Measurements from ENCODE around the gene ATF3. TPM values are rescaled to one million over a fixed set of nuclear protein-coding genes. Genes with fewer than 3 reads are reported as not detected.

The ATF3 gene
- polyA plus RNA-seq, 1 donor from 2014 or later: 7.2 TPM

DNA sequence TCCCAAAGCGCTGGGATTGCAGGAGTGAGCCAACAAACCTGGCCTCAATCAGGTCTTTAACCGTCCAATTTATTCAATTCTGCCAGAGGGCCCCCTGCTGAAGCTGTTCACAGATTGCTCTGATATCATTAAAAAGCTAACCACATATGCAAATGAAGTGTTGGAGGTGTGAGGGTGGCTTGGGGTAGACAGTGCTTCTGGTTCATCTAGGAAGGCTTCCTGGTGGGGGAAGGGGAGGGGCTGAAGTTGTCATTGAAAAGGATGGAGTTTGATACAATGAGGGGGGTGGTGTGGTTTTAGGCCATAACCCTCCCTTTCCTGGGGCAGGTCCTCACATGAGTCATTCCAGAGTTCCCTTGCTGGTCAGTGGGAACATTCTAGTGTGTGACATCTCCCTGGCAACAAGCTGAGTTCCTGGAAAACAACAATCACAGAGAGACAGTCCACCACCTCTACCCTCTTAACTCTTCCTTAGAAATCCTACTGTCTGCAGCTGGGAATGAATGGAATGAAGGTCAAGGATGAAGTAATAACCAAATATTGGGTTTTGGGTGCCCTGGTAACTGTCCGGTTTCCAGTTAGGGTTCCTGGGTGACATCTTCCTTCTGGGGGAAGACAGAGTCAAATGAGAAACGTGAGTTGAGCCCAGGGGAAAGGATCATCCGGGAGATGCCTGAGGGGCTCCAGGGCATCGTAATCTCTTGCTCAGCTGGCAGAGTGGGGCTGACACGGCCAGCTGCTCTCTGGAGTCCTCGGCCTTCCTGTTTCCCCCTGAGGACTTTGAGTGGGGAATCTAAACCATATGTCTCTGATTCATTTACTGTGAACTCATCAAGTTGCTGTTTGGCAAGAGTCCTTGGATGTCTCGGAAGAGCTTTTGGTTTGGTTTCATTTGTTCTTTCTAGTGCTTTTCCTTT is 58.9 kb downstream of the ATF3 start:
- H3K27ac ChIP-seq (ENCODE audit: low read length): no peak overlapping the region
- TF ChIP-seq MXI1 (conservative IDR thresholded peaks at IDR 0.05; ENCODE audit: poor library complexity, severe bottlenecking): no peak
- no peak for TF ChIP-seq EP300 (conservative IDR thresholded peaks at IDR 0.05; ENCODE audit: poor library complexity, severe bottlenecking)
- no peak for TF ChIP-seq RAD21 (conservative IDR thresholded peaks at IDR 0.05)
- no peak for TF ChIP-seq POLR2AphosphoS5 (IDR thresholded peaks at IDR 0.05)
- TF ChIP-seq, protein P1, sequence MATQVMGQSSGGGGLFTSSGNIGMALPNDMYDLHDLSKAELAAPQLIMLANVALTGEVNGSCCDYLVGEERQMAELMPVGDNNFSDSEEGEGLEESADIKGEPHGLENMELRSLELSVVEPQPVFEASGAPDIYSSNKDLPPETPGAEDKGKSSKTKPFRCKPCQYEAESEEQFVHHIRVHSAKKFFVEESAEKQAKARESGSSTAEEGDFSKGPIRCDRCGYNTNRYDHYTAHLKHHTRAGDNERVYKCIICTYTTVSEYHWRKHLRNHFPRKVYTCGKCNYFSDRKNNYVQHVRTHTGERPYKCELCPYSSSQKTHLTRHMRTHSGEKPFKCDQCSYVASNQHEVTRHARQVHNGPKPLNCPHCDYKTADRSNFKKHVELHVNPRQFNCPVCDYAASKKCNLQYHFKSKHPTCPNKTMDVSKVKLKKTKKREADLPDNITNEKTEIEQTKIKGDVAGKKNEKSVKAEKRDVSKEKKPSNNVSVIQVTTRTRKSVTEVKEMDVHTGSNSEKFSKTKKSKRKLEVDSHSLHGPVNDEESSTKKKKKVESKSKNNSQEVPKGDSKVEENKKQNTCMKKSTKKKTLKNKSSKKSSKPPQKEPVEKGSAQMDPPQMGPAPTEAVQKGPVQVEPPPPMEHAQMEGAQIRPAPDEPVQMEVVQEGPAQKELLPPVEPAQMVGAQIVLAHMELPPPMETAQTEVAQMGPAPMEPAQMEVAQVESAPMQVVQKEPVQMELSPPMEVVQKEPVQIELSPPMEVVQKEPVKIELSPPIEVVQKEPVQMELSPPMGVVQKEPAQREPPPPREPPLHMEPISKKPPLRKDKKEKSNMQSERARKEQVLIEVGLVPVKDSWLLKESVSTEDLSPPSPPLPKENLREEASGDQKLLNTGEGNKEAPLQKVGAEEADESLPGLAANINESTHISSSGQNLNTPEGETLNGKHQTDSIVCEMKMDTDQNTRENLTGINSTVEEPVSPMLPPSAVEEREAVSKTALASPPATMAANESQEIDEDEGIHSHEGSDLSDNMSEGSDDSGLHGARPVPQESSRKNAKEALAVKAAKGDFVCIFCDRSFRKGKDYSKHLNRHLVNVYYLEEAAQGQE (IDR thresholded peaks at IDR 0.05; ENCODE audit: borderline replicate concordance): no peak
- TF ChIP-seq, protein P2, sequence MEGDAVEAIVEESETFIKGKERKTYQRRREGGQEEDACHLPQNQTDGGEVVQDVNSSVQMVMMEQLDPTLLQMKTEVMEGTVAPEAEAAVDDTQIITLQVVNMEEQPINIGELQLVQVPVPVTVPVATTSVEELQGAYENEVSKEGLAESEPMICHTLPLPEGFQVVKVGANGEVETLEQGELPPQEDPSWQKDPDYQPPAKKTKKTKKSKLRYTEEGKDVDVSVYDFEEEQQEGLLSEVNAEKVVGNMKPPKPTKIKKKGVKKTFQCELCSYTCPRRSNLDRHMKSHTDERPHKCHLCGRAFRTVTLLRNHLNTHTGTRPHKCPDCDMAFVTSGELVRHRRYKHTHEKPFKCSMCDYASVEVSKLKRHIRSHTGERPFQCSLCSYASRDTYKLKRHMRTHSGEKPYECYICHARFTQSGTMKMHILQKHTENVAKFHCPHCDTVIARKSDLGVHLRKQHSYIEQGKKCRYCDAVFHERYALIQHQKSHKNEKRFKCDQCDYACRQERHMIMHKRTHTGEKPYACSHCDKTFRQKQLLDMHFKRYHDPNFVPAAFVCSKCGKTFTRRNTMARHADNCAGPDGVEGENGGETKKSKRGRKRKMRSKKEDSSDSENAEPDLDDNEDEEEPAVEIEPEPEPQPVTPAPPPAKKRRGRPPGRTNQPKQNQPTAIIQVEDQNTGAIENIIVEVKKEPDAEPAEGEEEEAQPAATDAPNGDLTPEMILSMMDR (IDR thresholded peaks at IDR 0.05; ENCODE audit: poor library complexity, severe bottlenecking): no peak
- TF ChIP-seq EZH2 (IDR thresholded peaks at IDR 0.05; ENCODE audit: borderline replicate concordance, insufficient read depth, low read length, poor library complexity, severe bottlenecking): no peak
- TF ChIP-seq TAF1 (IDR thresholded peaks at IDR 0.05; ENCODE audit: low read depth): no peak
- TF ChIP-seq SMC3 (conservative IDR thresholded peaks at IDR 0.05; ENCODE audit: poor library complexity): no peak
- H3K36me3 ChIP-seq (ENCODE audit: insufficient read depth, low read length): no peaks in the 10 kb centered on the region
- no peak overlapping the region for H2AFZ ChIP-seq (ENCODE audit: low read depth, low read length)
- no peaks in the 10 kb centered on the region for H4K20me1 ChIP-seq (ENCODE audit: insufficient read depth)
- H3K27me3 ChIP-seq (ENCODE audit: insufficient read depth, low read depth, low read length): no peaks in the 10 kb centered on the region
- H3K9me3 ChIP-seq (ENCODE audit: low read length): no peaks in the 10 kb centered on the region
- H3K4me3 ChIP-seq (ENCODE audit: low read length): no peak overlapping the region
- H3F3A ChIP-seq (ENCODE audit: insufficient read depth, low read length, poor library complexity, severe bottlenecking): no peaks in the 10 kb centered on the region
- H3K4me2 ChIP-seq (ENCODE audit: low read length): no peak overlapping the region
- H3K9ac ChIP-seq (ENCODE audit: low read length): no peak overlapping the region
- no peaks in the 10 kb centered on the region for H3K9me2 ChIP-seq (ENCODE audit: insufficient read depth, low read length)
- H3K79me2 ChIP-seq (replicated peaks; ENCODE audit: insufficient read depth, low read length): no peaks in the 10 kb centered on the region

DNA sequence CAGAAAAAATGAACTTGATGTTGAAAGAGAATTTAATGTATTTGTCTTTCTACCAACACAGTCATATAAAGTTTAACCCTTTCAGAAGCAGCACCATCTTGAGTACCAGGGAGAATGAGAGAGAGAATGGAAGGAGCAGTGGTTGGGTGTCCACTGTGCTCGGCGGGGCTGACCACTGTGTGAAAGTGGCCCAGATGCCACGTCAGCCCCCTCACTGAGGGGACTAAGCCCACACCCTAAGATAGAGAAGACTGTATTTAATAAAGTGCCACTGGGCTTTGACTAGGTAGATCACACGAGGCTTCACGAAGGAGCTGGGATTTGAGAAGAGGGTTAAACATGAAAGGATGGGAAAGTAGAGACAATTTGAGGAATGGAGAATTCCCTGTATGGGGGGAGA is 59.9 kb downstream of the ATF3 start:
- Histone ChIP-seq H3K4me3 (ENCODE audit: low read length) (no peak overlapping the region), H3K9me3 (ENCODE audit: low read length) (no peaks in the 10 kb centered on the region), H3K27ac (ENCODE audit: low read length) (no peak overlapping the region), H3K9ac (ENCODE audit: low read length) (no peak overlapping the region), H3K4me2 (ENCODE audit: low read length) (no peak overlapping the region), H3K36me3 (ENCODE audit: insufficient read depth, low read length) (no peaks in the 10 kb centered on the region), H3K27me3 (ENCODE audit: insufficient read depth, low read depth, low read length) (no peaks in the 10 kb centered on the region), H2AFZ (ENCODE audit: low read depth, low read length) (no peak overlapping the region), H3K79me2 (replicated peaks; ENCODE audit: insufficient read depth, low read length) (no peaks in the 10 kb centered on the region), H4K20me1 (ENCODE audit: insufficient read depth) (no peaks in the 10 kb centered on the region), H3F3A (ENCODE audit: insufficient read depth, low read length, poor library complexity, severe bottlenecking) (no peaks in the 10 kb centered on the region), H3K9me2 (ENCODE audit: insufficient read depth, low read length) (no peaks in the 10 kb centered on the region)
- TF ChIP-seq RAD21 (conservative IDR thresholded peaks at IDR 0.05) (no peak), MXI1 (conservative IDR thresholded peaks at IDR 0.05; ENCODE audit: poor library complexity, severe bottlenecking) (no peak), EP300 (conservative IDR thresholded peaks at IDR 0.05; ENCODE audit: poor library complexity, severe bottlenecking) (no peak), SMC3 (conservative IDR thresholded peaks at IDR 0.05; ENCODE audit: poor library complexity) (no peak), EZH2 (IDR thresholded peaks at IDR 0.05; ENCODE audit: borderline replicate concordance, insufficient read depth, low read length, poor library complexity, severe bottlenecking) (no peak), TAF1 (IDR thresholded peaks at IDR 0.05; ENCODE audit: low read depth) (no peak), POLR2AphosphoS5 (IDR thresholded peaks at IDR 0.05) (no peak)
- TF ChIP-seq, protein P1 (IDR thresholded peaks at IDR 0.05; ENCODE audit: borderline replicate concordance): no peak
- TF ChIP-seq, protein P2 (IDR thresholded peaks at IDR 0.05; ENCODE audit: poor library complexity, severe bottlenecking): no peak
